Tibial artery (tissue), 4 donors: ENCODE measurements around the gene FLRT2.

ENCODE experiments used
- DNase-seq, 2 donors: peaks; one replicate each; pipeline ENCODE4 v3.0.0-alpha.2; 2019
- H3K27ac ChIP-seq, 2 donors: fragments of 200-600 bp; sonication (generic) in 1 of 2; 1 replicate in 1 of 2; 2 replicates in 1 of 2; pipeline ENCODE4 v1.5.1; 2018 to 2019; ENCODE audit warnings: mild to moderate bottlenecking in 1 of 2
- H3K27me3 ChIP-seq, 2 donors: fragments of 200-600 bp; sonication (generic) in 1 of 2; one replicate each; pipeline versions ENCODE4 v1.5.1 to v1.6.0; 2016 to 2019
- H3K36me3 ChIP-seq, 3 donors: fragments of 200-600 bp; sonication (generic) in 2 of 3; one replicate each; pipeline ENCODE4 v1.5.1; 2016 to 2019; ENCODE audit warnings: mild to moderate bottlenecking in 2 of 3
- H3K4me1 ChIP-seq, 4 donors: fragments of 200-600 bp; sonication (generic) in 2 of 4; 1 replicate in 3 of 4; 2 replicates in 1 of 4; pipeline ENCODE4 v1.5.1; 2016 to 2019
- H3K4me3 ChIP-seq, 2 donors: fragments of 200-600 bp; sonication (generic) in 1 of 2; 1 replicate in 1 of 2; 2 replicates in 1 of 2; pipeline ENCODE4 v1.5.1; 2018 to 2019; ENCODE audit warnings: mild to moderate bottlenecking in 2 of 2
- H3K9me3 ChIP-seq, 3 donors: fragments of 200-600 bp; sonication (generic) in 1 of 3; one replicate each; pipeline ENCODE4 v1.5.1; 2016 to 2019
- intact Hi-C: fragments of 100-400 bp; cut with DNase I; formaldehyde crosslinking; loops from one replicate; pipeline ENCODE4 v1.15.0; 2023; ENCODE audit warnings: low total_unique reads
- TF ChIP-seq, protein P1 (sequence below), 2 experiments: fragments of 200-600 bp in 1 of 2; fragments of 450-650 bp in 1 of 2; IDR thresholded peaks; one replicate each; pipeline ENCODE4 v1.5.1; 2017 to 2019; ENCODE audit warnings: antibody characterized with exemption in 2 of 2, mild to moderate bottlenecking in 1 of 2, moderate library complexity in 1 of 2

The FLRT2 gene

DNA sequence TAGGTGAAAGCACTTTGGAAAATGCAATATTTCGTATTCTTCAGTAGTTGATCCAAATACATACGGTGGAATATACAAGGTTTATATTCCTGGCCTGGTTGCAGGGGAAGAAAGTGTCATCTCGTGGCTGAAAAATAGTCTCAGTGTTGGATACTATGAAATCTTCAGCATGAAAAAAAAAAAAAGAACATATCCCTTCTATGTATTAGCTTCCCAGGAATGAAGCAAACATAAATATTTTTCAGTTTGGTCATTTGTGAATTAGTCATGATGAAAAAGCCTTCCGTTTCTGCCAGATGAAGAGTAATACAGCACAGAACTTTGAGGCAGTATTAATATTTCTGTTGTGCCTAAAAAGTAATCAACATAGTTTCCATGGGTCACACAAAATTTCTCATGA lies 36.7 kb downstream of the FLRT2 start:
- Histone ChIP-seq H3K36me3 (no peaks in the 10 kb centered on the region), H3K27ac (no peak overlapping the region), H3K9me3 (no peaks in the 10 kb centered on the region), H3K4me3 (no peak overlapping the region), H3K4me1 (no peaks in the 10 kb centered on the region), H3K27me3 (no peaks in the 10 kb centered on the region)
- intact Hi-C loops, result no loop called here
- TF ChIP-seq, protein P1, sequence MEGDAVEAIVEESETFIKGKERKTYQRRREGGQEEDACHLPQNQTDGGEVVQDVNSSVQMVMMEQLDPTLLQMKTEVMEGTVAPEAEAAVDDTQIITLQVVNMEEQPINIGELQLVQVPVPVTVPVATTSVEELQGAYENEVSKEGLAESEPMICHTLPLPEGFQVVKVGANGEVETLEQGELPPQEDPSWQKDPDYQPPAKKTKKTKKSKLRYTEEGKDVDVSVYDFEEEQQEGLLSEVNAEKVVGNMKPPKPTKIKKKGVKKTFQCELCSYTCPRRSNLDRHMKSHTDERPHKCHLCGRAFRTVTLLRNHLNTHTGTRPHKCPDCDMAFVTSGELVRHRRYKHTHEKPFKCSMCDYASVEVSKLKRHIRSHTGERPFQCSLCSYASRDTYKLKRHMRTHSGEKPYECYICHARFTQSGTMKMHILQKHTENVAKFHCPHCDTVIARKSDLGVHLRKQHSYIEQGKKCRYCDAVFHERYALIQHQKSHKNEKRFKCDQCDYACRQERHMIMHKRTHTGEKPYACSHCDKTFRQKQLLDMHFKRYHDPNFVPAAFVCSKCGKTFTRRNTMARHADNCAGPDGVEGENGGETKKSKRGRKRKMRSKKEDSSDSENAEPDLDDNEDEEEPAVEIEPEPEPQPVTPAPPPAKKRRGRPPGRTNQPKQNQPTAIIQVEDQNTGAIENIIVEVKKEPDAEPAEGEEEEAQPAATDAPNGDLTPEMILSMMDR (IDR thresholded peaks at IDR 0.05), result no peak
- DNase-seq, result no peak

DNA sequence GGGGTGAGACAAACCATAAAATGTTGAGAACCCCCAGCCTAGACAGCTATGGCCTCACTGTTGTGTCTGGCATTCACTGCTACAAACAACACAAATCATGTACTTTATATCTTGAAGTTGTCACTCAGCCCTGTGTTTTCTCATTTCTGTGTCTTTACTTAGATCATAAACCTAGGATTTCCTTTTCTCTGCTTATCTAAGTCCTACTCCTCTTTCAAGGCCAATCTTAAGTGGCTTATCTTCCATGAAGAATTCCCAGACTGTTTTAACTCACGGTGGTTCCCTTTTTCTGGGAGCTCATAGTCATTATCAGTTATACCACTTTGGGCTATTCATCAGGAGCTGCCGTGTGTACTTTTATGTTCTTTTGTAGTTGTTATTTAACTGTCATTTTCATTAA lies 42.1 kb downstream of the FLRT2 start:
- intact Hi-C loops, result no loop called here

DNA sequence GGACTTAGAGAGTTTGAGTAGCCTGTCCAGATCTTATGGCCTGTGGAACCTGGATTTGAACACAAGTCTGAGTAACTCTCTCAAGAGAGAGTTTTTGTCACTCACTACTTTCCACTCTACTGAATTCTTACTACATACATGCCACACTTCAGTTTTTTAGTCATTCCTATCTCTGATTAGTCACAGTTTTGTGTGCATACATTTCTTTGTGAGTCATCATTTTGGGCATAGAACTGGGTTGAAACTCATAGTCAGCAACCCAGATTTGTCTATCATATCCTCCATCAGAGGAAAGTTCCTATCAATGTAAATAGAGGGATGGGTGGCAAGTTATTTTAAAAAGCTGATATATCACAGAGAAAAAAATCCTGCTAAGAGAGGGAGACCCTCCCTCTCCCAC lies 42.9 kb downstream of the FLRT2 start:
- no peaks in the 10 kb centered on the region for H3K36me3 ChIP-seq
- H3K9me3 ChIP-seq, result no peaks in the 10 kb centered on the region
- peaks cover 0 to 3% (median 0%) of the 10 kb centered on the region in 4 donors for H3K4me1 ChIP-seq
- no peak overlapping the region for H3K4me3 ChIP-seq
- TF ChIP-seq, protein P1 (IDR thresholded peaks at IDR 0.05), result no peak
- H3K27ac ChIP-seq, result no peak overlapping the region
- no peaks in the 10 kb centered on the region for H3K27me3 ChIP-seq
- intact Hi-C loops, result no loop called here
- DNase-seq, result no peak

More for the DNA sequence above, 42.1 kb downstream of the FLRT2 start:
- Histone ChIP-seq H3K27ac (no peak overlapping the region), H3K4me1 (peaks cover 0 to 3% (median 0%) of the 10 kb centered on the region in 4 donors), H3K4me3 (no peak overlapping the region), H3K27me3 (no peaks in the 10 kb centered on the region), H3K36me3 (no peaks in the 10 kb centered on the region), H3K9me3 (no peaks in the 10 kb centered on the region)
- TF ChIP-seq, protein P1 (IDR thresholded peaks at IDR 0.05), result no peak
- no peak for DNase-seq

DNA sequence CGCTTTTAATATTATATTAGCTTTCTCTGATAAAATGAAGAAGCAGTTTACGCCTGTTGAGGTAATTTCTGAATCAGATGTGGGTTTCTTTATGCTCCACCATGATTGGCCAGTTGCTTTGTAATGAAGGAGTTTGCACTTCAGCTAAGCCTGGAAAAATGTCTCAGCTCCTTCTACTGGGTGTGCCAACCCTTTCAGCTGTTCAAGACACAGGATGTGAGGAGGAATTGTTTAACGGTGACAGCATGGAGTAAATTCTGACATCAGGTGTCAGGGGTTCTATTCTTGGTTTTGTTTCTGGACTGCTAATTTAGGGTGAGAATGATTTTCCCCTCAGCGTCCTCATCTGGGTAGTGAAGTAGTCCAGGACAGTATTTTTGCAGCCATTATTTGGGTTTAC lies 43.5 kb downstream of the FLRT2 start:
- Histone ChIP-seq H3K4me1 (peaks cover 0 to 3% (median 0%) of the 10 kb centered on the region in 4 donors), H3K27me3 (no peaks in the 10 kb centered on the region), H3K4me3 (no peak overlapping the region), H3K36me3 (no peaks in the 10 kb centered on the region), H3K9me3 (no peaks in the 10 kb centered on the region), H3K27ac (no peak overlapping the region)
- no peak for DNase-seq
- TF ChIP-seq, protein P1 (IDR thresholded peaks at IDR 0.05), result no peak
- intact Hi-C loops, result no loop called here

DNA sequence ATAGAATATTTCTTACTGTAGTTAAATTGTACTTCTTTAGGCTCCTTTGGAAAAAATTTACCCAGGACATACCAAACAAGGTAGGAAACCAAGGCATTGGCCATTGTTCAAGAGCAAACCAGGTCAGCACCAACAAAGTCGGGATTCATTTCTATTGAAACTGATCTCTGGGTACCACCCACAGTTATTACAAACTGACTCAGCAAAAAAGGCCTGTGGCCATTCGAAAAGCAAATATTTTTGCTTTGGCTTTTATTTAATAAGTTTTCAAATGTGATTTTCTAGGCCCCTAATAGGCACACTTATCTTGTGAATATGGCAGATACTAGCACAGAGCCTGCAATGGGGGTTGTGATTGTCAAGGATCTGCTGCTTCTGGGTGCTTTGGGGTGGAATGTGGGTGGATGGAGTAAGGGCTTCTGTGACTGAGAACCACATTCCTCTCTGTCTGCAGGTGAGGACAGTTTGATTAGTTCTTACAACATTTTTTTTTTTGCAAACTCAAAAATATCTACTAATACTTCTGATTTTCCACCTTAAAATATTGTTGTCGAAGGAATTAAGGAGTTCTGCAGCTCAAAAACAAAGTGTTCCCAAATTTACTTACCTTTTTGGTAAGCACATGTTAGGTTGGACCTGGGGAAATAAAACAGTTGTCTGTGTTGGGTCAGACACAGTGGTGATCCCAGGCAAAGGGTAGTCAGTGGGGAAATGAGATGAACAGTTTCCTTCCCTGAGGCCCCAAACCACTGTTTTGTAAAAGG lies 45.1 kb downstream of the FLRT2 start:
- intact Hi-C loops, result no loop called here
- Histone ChIP-seq H3K9me3 (no peaks in the 10 kb centered on the region), H3K27ac (no peak overlapping the region), H3K36me3 (no peaks in the 10 kb centered on the region), H3K4me3 (no peak overlapping the region), H3K4me1 (peaks cover 0 to 3% (median 0%) of the 10 kb centered on the region in 4 donors), H3K27me3 (no peaks in the 10 kb centered on the region)
- TF ChIP-seq, protein P1 (IDR thresholded peaks at IDR 0.05), result no peak
- no peak for DNase-seq

DNA sequence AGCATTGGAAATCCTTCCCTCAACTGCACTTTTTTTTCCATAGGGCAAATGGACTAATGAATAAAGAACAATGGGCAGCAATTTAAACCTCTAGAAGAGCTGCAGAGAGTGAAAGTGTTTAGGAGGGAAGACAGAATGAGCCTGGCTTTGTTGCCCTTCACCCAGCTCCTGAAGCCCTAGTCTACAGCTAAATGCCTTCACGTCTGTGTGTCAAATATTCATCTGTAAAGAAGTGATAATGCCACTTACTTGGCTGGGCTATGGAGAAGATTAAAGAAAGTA lies 45.6 kb downstream of the FLRT2 start:
- Histone ChIP-seq H3K27me3 (no peaks in the 10 kb centered on the region), H3K27ac (no peak overlapping the region), H3K4me1 (peaks cover 0 to 3% (median 0%) of the 10 kb centered on the region in 4 donors), H3K4me3 (no peak overlapping the region), H3K9me3 (no peaks in the 10 kb centered on the region), H3K36me3 (no peaks in the 10 kb centered on the region)
- intact Hi-C loops, result no loop called here
- no peak for DNase-seq
- TF ChIP-seq, protein P1 (IDR thresholded peaks at IDR 0.05), result no peak
